Measurements from ENCODE around the gene SLFN5. TPM values are rescaled to one million over a fixed set of nuclear protein-coding genes. Genes with fewer than 3 reads are reported as not detected.
"Not testable (repeated sequence)": the region's sequence is repeated elsewhere in the genome, so short reads cannot be mapped to it uniquely, and the experiment has no call there.

SLFN5 gene
- total RNA-seq, 1 experiment from 2014 or later, result 17.3 TPM

GRCh38 chr17:35297666-35298065 lies 54.8 kb downstream of the SLFN5 start:
- DNase-seq, result no peak
- Histone ChIP-seq H3K27ac (no peak overlapping the region), H3F3A (ENCODE audit: insufficient read depth, low read depth) (no peaks in the 10 kb centered on the region), H4K20me1 (ENCODE audit: insufficient read depth) (no peaks in the 10 kb centered on the region), H3K9me2 (ENCODE audit: insufficient read depth) (no peaks in the 10 kb centered on the region), H3K36me3 (ENCODE audit: low read depth) (no peaks in the 10 kb centered on the region), H3K27me3 (ENCODE audit: insufficient read depth, low read depth) (0 out of 2 replicates have a peak, but pooled peaks cover 4% of the 10 kb centered on the region), H2AFZ (no peak overlapping the region), H3K79me2 (ENCODE audit: low read depth) (no peaks in the 10 kb centered on the region), H3K4me3 (no peak overlapping the region), H3K4me1 (replicated peaks; ENCODE audit: insufficient read depth) (peaks cover 15% of the 10 kb centered on the region), H3K9me3 (ENCODE audit: insufficient read depth, low read depth) (peaks cover 6% of the 10 kb centered on the region; the same call in 1 of the 2 replicates), H3K4me2 (no peak overlapping the region)
- TF ChIP-seq CTCF (conservative IDR thresholded peaks at IDR 0.05) (no peak), EZH2 (IDR thresholded peaks at IDR 0.05; ENCODE audit: low read depth) (no peak)
- no TSS peak for BruUV-seq (replicated peaks)
- POLR2A ChIA-PET (ENCODE audit: unreplicated experiment), result no interaction called here
- intact Hi-C loops (cut with micrococcal nuclease; ENCODE audit: unreplicated experiment), result loop anchor here (2.0 to 10.0 kb wide), 2 partner anchors 55 to 77 kb away; partner anchors contain the start of genes SLFN11 and SLFN5
- CTCF ChIA-PET, result no interaction called here

DNA sequence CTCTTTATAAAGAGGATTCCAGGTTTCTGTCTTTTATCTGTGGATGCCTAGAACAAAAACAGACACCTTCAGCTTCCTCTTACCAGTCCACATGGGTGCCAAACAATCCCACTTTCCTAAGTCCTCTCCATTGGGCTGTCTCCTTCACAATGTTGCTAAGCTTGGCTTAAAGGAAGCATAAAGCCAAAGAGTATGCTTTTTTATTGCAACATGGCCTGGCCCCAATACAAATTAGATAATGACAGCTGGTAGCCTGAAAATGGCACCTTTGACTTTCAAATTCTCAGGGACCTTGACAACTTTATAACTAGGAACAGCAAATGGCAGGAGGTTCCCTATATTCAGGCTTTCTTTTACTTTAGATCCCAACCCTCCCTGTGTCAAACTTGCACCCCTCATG lies 55.8 kb downstream of the SLFN5 start:
- no peaks in the 10 kb centered on the region for H3K36me3 ChIP-seq (ENCODE audit: low read depth)
- POLR2A ChIA-PET (ENCODE audit: unreplicated experiment), result no interaction called here
- peaks cover 15% of the 10 kb centered on the region for H3K4me1 ChIP-seq (replicated peaks; ENCODE audit: insufficient read depth)
- no peaks in the 10 kb centered on the region for H3K9me2 ChIP-seq (ENCODE audit: insufficient read depth)
- no peak overlapping the region for H2AFZ ChIP-seq
- no peak overlapping the region for H3K27ac ChIP-seq
- intact Hi-C loops (cut with micrococcal nuclease; ENCODE audit: unreplicated experiment), result loop anchor here (2.0 to 10.0 kb wide), 2 partner anchors 56 to 76 kb away; partner anchors contain the start of genes SLFN11 and SLFN5
- no peak for TF ChIP-seq EZH2 (IDR thresholded peaks at IDR 0.05; ENCODE audit: low read depth)
- TF ChIP-seq CTCF (conservative IDR thresholded peaks at IDR 0.05), result no peak
- no peaks in the 10 kb centered on the region for H4K20me1 ChIP-seq (ENCODE audit: insufficient read depth)
- DNase-seq, result no peak
- no peaks in the 10 kb centered on the region for H3F3A ChIP-seq (ENCODE audit: insufficient read depth, low read depth)
- no TSS peak for BruUV-seq (replicated peaks)
- H3K4me2 ChIP-seq, result 0 out of 2 replicates have a peak overlapping the region, but pooled peaks have one; percentile 33
- peaks cover 6% of the 10 kb centered on the region; the same call in 1 of the 2 replicates for H3K9me3 ChIP-seq (ENCODE audit: insufficient read depth, low read depth)
- no peaks in the 10 kb centered on the region for H3K27me3 ChIP-seq (ENCODE audit: insufficient read depth, low read depth)
- CTCF ChIA-PET, result no interaction called here
- no peaks in the 10 kb centered on the region for H3K79me2 ChIP-seq (ENCODE audit: low read depth)
- no peak overlapping the region for H3K4me3 ChIP-seq

DNA sequence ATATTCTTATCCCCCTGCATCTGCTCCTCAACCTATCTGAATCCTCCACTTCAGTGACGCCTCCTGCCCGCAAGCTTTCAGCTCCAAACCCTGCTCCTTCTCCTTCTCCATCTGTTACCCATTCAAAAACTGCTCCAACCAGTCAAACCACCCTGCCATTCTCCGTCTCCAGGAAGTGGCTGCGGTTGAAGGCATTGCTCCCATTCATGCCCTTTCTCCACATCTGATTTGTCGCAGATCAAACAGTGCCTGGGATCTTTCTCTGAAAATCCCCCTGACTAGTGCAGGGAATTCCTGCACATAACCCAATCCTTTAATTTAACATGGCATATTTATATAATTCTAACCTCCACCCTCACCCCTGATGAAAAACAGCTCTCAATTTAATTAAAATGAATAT lies 56.3 kb downstream of the SLFN5 start:
- peaks cover 15% of the 10 kb centered on the region for H3K4me1 ChIP-seq (replicated peaks; ENCODE audit: insufficient read depth)
- no peak overlapping the region for H3K4me3 ChIP-seq
- H3F3A ChIP-seq (ENCODE audit: insufficient read depth, low read depth), result no peaks in the 10 kb centered on the region
- no TSS peak for BruUV-seq (replicated peaks)
- TF ChIP-seq EZH2 (IDR thresholded peaks at IDR 0.05; ENCODE audit: low read depth) (no peak), CTCF (conservative IDR thresholded peaks at IDR 0.05) (no peak)
- ChIA-PET CTCF (no interaction called here), POLR2A (ENCODE audit: unreplicated experiment) (no interaction called here)
- no peaks in the 10 kb centered on the region for H3K9me2 ChIP-seq (ENCODE audit: insufficient read depth)
- no peaks in the 10 kb centered on the region for H4K20me1 ChIP-seq (ENCODE audit: insufficient read depth)
- H3K36me3 ChIP-seq (ENCODE audit: low read depth), result no peaks in the 10 kb centered on the region
- H3K27ac ChIP-seq, result no peak overlapping the region
- H2AFZ ChIP-seq, result no peak overlapping the region
- H3K9me3 ChIP-seq (ENCODE audit: insufficient read depth, low read depth), result peaks cover 6% of the 10 kb centered on the region; the same call in 1 of the 2 replicates
- H3K79me2 ChIP-seq (ENCODE audit: low read depth), result no peaks in the 10 kb centered on the region
- intact Hi-C loops (cut with micrococcal nuclease; ENCODE audit: unreplicated experiment), result loop anchor here (2.0 to 10.0 kb wide), 2 partner anchors 56 to 76 kb away; partner anchors contain the start of genes SLFN11 and SLFN5
- no peaks in the 10 kb centered on the region for H3K27me3 ChIP-seq (ENCODE audit: insufficient read depth, low read depth)
- H3K4me2 ChIP-seq, result peak overlapping the region; percentile 33
- peak; percentile 62 to 72 for DNase-seq

DNA sequence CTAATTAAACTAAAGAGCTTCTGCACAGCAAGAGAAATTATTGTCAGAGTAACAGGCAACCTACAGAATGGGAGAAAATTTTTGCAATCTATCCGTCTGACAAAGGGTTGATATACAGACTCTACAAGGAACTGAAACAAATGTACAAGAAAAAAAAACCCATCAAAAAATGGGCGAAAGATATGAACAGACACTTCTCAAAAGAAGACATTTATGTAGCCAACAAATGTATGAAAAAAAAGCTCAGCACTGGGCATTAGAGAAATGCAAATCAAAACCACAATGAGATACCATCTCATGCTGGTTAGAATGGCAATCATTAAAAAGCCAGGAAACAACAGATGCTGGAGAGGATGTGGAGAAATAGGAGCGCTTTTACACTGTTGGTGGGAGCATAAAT lies 66.5 kb downstream of the SLFN5 start:
- intact Hi-C loops (cut with micrococcal nuclease; ENCODE audit: unreplicated experiment); H3F3A ChIP-seq (ENCODE audit: insufficient read depth, low read depth); H3K9me3 ChIP-seq (ENCODE audit: insufficient read depth, low read depth); H4K20me1 ChIP-seq (ENCODE audit: insufficient read depth); POLR2A ChIA-PET (ENCODE audit: unreplicated experiment); H3K27ac ChIP-seq; H2AFZ ChIP-seq; H3K27me3 ChIP-seq (ENCODE audit: insufficient read depth, low read depth); H3K36me3 ChIP-seq (ENCODE audit: low read depth); CTCF ChIA-PET; H3K4me3 ChIP-seq; H3K9me2 ChIP-seq (ENCODE audit: insufficient read depth); H3K4me2 ChIP-seq; DNase-seq; BruUV-seq (replicated peaks); H3K79me2 ChIP-seq (ENCODE audit: low read depth); H3K4me1 ChIP-seq (replicated peaks; ENCODE audit: insufficient read depth): not testable (repeated sequence)
